Measurements from ENCODE around the gene PLA2G2F.

Gene PLA2G2F, protein sequence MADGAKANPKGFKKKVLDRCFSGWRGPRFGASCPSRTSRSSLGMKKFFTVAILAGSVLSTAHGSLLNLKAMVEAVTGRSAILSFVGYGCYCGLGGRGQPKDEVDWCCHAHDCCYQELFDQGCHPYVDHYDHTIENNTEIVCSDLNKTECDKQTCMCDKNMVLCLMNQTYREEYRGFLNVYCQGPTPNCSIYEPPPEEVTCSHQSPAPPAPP

DNA sequence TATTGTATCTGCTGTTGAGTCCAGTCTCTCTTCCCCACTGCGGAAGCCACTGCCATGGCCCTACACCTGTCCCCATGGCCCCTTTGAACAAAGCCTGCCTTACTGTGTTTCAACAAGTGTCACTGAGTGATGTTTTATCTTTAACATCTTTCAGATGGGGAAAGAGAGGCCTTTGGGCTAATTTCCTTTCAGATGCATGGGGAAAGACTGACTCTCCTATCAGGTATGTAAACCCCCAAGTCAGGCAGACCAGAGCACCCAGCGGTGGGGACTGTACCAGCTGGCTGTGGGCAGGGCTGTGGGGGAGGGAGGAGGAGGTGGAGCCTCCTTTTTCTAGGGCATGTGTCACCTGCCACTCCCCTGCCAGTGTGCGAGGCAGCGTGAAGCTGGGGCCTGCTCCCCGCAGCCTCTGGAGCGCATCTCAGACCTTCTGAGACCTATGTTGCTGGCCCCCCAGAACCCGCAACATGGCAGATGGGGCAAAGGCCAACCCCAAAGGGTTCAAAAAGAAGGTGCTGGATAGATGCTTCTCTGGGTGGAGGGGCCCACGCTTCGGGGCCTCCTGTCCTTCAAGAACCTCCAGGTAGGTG is at the start of gene PLA2G2F:
PLA2G2F (plus strand) TSS at position 363 of the 590 bp plus-strand sequence; CDS start at position 468, 105 bp downstream.
- no peak for DNase-seq (ENCODE audit: low read depth)

DNA sequence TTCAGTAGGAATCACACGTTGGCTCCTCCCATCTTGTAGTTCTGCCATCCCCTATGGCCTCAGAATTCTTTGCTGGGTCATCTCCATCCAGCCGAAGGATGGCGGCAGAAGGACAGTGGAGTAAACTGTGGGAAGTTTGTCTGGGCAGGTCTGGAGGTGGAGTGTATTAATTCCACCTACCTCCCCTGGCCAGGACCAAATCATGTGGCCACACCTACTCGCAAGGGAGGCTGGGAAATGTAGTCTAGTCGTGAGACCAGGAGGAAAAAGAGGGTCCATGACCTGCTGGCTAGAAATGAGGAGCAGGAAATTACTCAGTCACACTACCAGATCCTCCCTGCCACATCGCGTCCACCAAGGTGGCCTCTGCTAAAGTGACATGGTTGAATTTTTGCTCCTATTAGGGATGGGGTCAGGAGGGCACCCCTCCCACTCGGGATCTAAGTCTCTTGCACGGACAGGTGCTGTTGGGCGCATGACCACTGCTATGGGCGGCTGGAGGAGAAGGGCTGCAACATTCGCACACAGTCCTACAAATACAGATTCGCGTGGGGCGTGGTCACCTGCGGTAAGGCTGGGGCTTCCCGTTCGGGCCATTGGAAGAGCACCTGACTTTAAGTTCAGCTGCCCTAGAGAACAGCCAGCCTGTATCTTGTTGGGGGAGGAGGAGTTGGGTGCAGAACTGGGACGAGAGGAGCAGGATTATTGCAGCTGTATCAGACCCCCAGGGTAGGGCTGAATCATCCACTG is 49.6 kb upstream of the PLA2G2F start:
- no peak for DNase-seq (ENCODE audit: low read depth)

- no peak for DNase-seq (ENCODE audit: low read depth)
These were observed 49.0 kb upstream of the PLA2G2F start for GRCh38 chr1:20090119-20090518.

DNA sequence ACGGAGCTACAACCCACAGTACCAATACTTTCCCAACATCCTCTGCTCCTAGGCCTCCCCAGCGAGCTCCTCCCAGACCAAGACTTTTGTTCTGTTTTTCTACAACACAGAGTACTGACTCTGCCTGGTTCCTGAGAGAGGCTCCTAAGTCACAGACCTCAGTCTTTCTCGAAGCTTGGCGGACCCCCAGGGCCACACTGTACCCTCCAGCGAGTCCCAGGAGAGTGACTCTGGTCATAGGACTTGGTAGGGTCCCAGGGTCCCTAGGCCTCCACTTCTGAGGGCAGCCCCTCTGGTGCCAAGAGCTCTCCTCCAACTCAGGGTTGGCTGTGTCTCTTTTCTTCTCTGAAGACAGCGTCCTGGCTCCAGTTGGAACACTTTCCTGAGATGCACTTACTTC is 48.5 kb upstream of the PLA2G2F start:
- DNase-seq (ENCODE audit: low read depth), result no peak

- DNase-seq (ENCODE audit: low read depth), result no peak
These were observed 45.8 kb upstream of the PLA2G2F start for GRCh38 chr1:20093303-20093702.

- no peak for DNase-seq (ENCODE audit: low read depth)
These were observed 45.2 kb upstream of the PLA2G2F start for GRCh38 chr1:20093940-20094391.

GRCh38 chr1:20095564-20096434 is 43.3 kb upstream of the PLA2G2F start:
- no peak for DNase-seq (ENCODE audit: low read depth)

GRCh38 chr1:20096840-20097447 is 42.2 kb upstream of the PLA2G2F start:
- DNase-seq (ENCODE audit: low read depth), result no peak

DNA sequence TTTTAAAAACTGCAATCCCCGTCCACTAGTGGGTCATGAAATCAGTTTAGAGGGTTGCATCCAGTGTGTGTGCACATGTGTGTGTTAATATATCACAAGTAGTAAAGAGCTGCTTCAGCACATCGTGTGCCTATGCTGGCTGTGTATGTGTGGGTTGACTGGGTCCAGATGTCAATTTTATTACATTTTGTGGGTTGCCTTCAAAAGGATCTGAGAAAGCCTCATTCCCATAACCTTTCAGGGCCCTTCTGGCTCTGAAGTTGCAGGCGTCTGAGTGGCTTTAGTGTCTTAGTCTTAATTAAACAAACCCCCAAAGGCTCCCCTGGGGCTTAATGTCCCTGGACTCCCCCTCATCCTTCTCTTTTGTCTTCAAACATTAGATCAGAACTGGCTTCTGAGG is 39.6 kb upstream of the PLA2G2F start:
- DNase-seq (ENCODE audit: low read depth), result no peak

GRCh38 chr1:20100632-20101355 is 38.3 kb upstream of the PLA2G2F start:
- DNase-seq (ENCODE audit: low read depth), result peak; percentile 4

DNA sequence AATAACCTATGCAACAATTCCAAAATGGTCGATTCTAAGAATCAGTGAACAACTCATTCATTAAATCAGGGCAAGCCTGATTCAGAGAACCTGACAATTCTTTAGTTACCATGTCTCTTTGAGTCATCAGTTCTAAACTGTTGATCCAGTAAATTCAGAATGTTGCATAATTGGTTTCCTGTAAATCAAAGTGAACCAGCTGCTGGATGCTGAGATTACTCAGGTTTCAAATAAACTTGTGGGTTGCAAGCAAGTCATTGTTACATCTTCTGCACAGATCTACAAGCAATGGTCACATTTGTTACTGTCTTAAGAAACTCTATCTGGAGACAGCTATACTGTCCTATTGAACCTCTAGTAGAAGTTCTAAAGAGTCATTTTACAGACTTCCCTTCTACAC is 36.2 kb upstream of the PLA2G2F start:
- DNase-seq (ENCODE audit: low read depth), result no peak

- no peak for DNase-seq (ENCODE audit: low read depth)
These were observed 33.3 kb upstream of the PLA2G2F start for GRCh38 chr1:20105856-20106255.

- no peak for DNase-seq (ENCODE audit: low read depth)
These were observed 31.8 kb upstream of the PLA2G2F start for GRCh38 chr1:20107351-20107750.

DNA sequence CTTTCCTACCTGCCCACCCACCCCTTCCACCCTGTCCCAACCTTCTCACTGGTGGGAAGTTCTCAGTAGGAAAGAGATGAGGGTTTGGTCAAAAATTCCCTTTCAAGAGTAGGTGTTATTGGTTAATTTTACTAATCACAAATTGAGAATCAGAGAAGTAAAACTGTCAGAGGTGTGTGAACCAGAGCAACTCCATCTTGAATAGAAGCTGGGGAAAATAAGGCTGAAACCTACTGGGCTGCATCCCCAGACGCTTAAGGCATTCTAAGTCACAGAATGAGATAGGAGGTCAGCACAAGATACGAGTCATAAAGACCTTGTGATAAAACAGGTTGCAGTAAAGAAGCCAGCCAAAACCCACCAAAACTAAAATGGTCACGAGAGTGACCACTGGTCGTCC is 31.3 kb upstream of the PLA2G2F start:
- DNase-seq (ENCODE audit: low read depth), result no peak

GRCh38 chr1:20108366-20109123 is 30.6 kb upstream of the PLA2G2F start:
- DNase-seq (ENCODE audit: low read depth), result no peak

DNA sequence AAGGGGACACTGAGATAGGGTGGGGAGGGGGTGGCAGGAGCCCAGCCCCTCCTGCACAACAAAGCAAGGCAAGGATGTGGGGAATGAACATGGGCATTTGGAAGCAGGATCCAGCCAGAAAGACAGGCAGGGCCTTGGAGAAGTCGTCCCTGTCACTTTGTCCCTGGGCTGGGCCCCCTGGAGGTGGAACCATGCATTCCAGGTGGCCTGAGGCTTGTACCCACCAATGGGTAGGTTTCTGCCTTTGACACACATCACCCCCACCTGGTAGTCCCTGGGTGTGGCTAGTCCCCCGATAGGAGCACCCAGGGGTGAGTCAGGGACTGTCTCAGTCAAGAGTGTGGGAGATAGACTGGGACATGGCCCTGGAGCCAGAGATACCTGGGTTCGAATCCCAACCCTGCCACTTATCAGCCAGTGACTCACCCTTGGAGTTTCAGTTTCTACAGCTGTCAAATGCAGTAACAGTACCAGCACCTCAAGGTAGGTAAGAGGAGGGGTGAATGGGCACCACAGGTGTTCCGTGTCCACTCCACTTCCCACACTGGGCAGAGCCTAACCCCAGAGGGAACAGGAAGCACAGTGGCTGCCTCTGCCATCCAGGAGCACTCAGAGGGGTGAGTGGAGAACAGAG is 29.8 kb upstream of the PLA2G2F start:
- DNase-seq (ENCODE audit: low read depth), result no peak

GRCh38 chr1:20110679-20111078 is 28.4 kb upstream of the PLA2G2F start:
- no peak for DNase-seq (ENCODE audit: low read depth)

DNA sequence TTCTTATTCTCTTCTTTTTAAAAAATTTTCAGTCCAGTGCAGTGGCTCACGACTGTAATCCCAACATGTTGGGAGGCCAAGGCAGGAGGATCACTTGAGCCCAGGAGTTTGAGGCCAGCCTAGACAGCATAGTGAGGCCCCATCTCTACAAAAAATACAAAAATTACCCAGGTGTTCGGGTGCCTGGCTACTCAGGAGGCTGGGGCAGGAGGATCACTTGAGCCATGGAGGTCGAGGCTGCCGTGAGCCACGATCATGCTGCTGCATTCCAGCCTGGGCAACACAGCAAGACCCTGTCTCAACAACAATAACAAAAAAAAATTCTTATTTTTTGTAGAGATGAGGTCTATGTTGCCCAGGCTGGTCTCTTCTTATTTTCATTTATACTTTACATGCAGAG is 27.7 kb upstream of the PLA2G2F start:
- no peak for DNase-seq (ENCODE audit: low read depth)

DNA sequence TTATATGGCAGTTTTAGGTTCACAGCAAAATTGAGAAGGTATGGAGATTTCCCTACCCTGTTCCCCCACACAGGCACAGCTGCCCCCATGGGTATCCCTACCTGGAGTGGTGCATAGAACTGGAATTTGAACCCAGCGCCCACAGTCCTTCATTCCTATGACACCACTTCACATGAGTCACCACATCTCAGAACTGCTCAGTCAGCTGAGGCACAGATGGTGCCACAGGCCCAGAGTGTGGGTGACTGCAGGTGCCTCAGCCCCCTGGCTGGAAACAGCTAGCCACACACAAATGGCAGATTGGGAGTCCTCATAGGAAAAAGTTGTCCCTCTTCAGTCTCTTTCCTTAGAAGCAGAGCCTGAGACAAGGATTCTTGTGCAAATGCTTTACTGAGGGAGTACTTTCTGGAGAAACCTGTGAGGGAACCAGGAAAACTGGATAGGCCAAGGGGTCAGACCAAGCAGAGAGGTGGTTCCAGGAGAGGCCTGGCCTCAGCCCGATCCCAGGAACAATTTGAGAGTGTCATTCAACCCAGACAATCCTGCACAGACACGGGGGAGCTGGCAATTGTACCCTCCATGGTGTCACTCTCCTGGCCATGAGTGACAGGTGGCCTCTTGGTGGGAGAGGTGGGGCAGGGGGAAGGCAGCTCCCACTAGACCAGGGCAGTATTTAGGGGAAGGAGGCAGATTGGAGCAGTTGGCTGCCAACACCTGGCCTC is 26.7 kb upstream of the PLA2G2F start:
- DNase-seq (ENCODE audit: low read depth), result no peak
